ENCODE data around the gene ATP2A3.

ATP2A3 gene

GRCh38 chr17:3889325-3890012 lies 74.8 kb downstream of the ATP2A3 start:
- in situ Hi-C loops (cut with HindIII; ENCODE audit: low pct_ligation_motif_present, low pct_unique_long_range_greater_than_20kb, low sequenced_read_pairs): no loop called here
- peak; percentile 14 for DNase-seq

GRCh38 chr17:3888343-3889171 lies 75.7 kb downstream of the ATP2A3 start:
- in situ Hi-C loops (cut with HindIII; ENCODE audit: low pct_ligation_motif_present, low pct_unique_long_range_greater_than_20kb, low sequenced_read_pairs): no loop called here
- DNase-seq: peak; percentile 91

GRCh38 chr17:3887804-3888203 lies 76.4 kb downstream of the ATP2A3 start:
- in situ Hi-C loops (cut with HindIII; ENCODE audit: low pct_ligation_motif_present, low pct_unique_long_range_greater_than_20kb, low sequenced_read_pairs): no loop called here

GRCh38 chr17:3887394-3887793 lies 76.8 kb downstream of the ATP2A3 start:
- DNase-seq: no peak
- in situ Hi-C loops (cut with HindIII; ENCODE audit: low pct_ligation_motif_present, low pct_unique_long_range_greater_than_20kb, low sequenced_read_pairs): no loop called here

More at GRCh38 chr17:3887804-3888203, 76.4 kb downstream of the ATP2A3 start:
- DNase-seq: no peak

- in situ Hi-C loops (cut with HindIII; ENCODE audit: low pct_ligation_motif_present, low pct_unique_long_range_greater_than_20kb, low sequenced_read_pairs): no loop called here
- DNase-seq: no peak
Measured at GRCh38 chr17:3886776-3887175, 77.5 kb downstream of the ATP2A3 start.

GRCh38 chr17:3885970-3886369 lies 78.3 kb downstream of the ATP2A3 start:
- in situ Hi-C loops (cut with HindIII; ENCODE audit: low pct_ligation_motif_present, low pct_unique_long_range_greater_than_20kb, low sequenced_read_pairs): no loop called here
- DNase-seq: peak; percentile 76

GRCh38 chr17:3885271-3885670 lies 79.0 kb downstream of the ATP2A3 start:
- in situ Hi-C loops (cut with HindIII; ENCODE audit: low pct_ligation_motif_present, low pct_unique_long_range_greater_than_20kb, low sequenced_read_pairs): no loop called here
- DNase-seq: no peak

GRCh38 chr17:3884188-3884587 lies 80.0 kb downstream of the ATP2A3 start:
- in situ Hi-C loops (cut with HindIII; ENCODE audit: low pct_ligation_motif_present, low pct_unique_long_range_greater_than_20kb, low sequenced_read_pairs): no loop called here
- no peak for DNase-seq

- no peak for DNase-seq
- in situ Hi-C loops (cut with HindIII; ENCODE audit: low pct_ligation_motif_present, low pct_unique_long_range_greater_than_20kb, low sequenced_read_pairs): no loop called here
Measured at GRCh38 chr17:3882276-3882675, 82.0 kb downstream of the ATP2A3 start.

GRCh38 chr17:3880983-3881382 lies 83.3 kb downstream of the ATP2A3 start:
- in situ Hi-C loops (cut with HindIII; ENCODE audit: low pct_ligation_motif_present, low pct_unique_long_range_greater_than_20kb, low sequenced_read_pairs): no loop called here
- DNase-seq: no peak

- in situ Hi-C loops (cut with HindIII; ENCODE audit: low pct_ligation_motif_present, low pct_unique_long_range_greater_than_20kb, low sequenced_read_pairs): no loop called here
- no peak for DNase-seq
Measured at GRCh38 chr17:3879591-3880417, 84.4 kb downstream of the ATP2A3 start.

- in situ Hi-C loops (cut with HindIII; ENCODE audit: low pct_ligation_motif_present, low pct_unique_long_range_greater_than_20kb, low sequenced_read_pairs): no loop called here
- DNase-seq: no peak
Measured at GRCh38 chr17:3879186-3879585, 85.1 kb downstream of the ATP2A3 start.

- in situ Hi-C loops (cut with HindIII; ENCODE audit: low pct_ligation_motif_present, low pct_unique_long_range_greater_than_20kb, low sequenced_read_pairs): no loop called here
- no peak for DNase-seq
Measured at GRCh38 chr17:3877220-3877619, 87.0 kb downstream of the ATP2A3 start.

- in situ Hi-C loops (cut with HindIII; ENCODE audit: low pct_ligation_motif_present, low pct_unique_long_range_greater_than_20kb, low sequenced_read_pairs): no loop called here
- no peak for DNase-seq
Measured at GRCh38 chr17:3875317-3875716, 88.9 kb downstream of the ATP2A3 start.

All from ACHN (cell line).